H9 (cell line): ENCODE measurements around the gene FCRL6. TPM values are rescaled to one million over a fixed set of nuclear protein-coding genes. Genes with fewer than 3 reads are reported as not detected.
A peak's percentile ranks its signal among the peaks of the same experiment; 100 is the strongest.

Experiments used
- DNase-seq: peaks from one replicate; pipeline ENCODE4 v3.0.0-alpha.2; 2017
- H2AFZ ChIP-seq: one replicate; pipeline ENCODE4 v1.6.1; 2013; ENCODE audit warnings: mild to moderate bottlenecking, low read length, control low read depth, moderate library complexity
- H2AK5ac ChIP-seq: 2 replicates; pipeline ENCODE4 v1.6.1; 2013; ENCODE audit warnings: low read length, control low read depth, mixed read lengths; ENCODE audit not compliant: insufficient read length
- H2BK120ac ChIP-seq: one replicate; pipeline ENCODE4 v1.6.1; 2013; ENCODE audit warnings: low read depth, mild to moderate bottlenecking, low read length, control low read depth, inconsistent platforms; ENCODE audit not compliant: poor library complexity, severe bottlenecking
- H2BK12ac ChIP-seq: 2 replicates; pipeline ENCODE4 v1.6.1; 2013; ENCODE audit warnings: low read length, control low read depth, mixed read lengths, low read depth; ENCODE audit not compliant: insufficient read length
- H2BK15ac ChIP-seq: 2 replicates; pipeline ENCODE4 v1.6.1; 2013; ENCODE audit warnings: low read depth, low read length, control low read depth
- H2BK20ac ChIP-seq: one replicate; pipeline ENCODE4 v1.6.1; 2013; ENCODE audit warnings: low read depth, mild to moderate bottlenecking, low read length, control low read depth, inconsistent platforms; ENCODE audit not compliant: poor library complexity, severe bottlenecking
- H2BK5ac ChIP-seq: 2 replicates; pipeline ENCODE4 v1.6.1; 2013; ENCODE audit warnings: low read length, control low read depth, mixed read lengths; ENCODE audit not compliant: insufficient read length
- H3K14ac ChIP-seq: 2 replicates; pipeline ENCODE4 v1.6.1; 2013; ENCODE audit warnings: low read length, control low read depth; ENCODE audit not compliant: insufficient read depth
- H3K18ac ChIP-seq: 2 replicates; pipeline ENCODE4 v1.6.1; 2013; ENCODE audit warnings: low read depth, mild to moderate bottlenecking, mixed read lengths, low read length, control low read depth; ENCODE audit not compliant: insufficient read length
- H3K23ac ChIP-seq: 2 replicates; pipeline ENCODE4 v1.6.1; 2013; ENCODE audit warnings: low read length, control low read depth, mixed read lengths, low read depth; ENCODE audit not compliant: insufficient read length
- H3K23me2 ChIP-seq: 2 replicates; pipeline ENCODE4 v1.6.1; 2013; ENCODE audit warnings: low read depth, mild to moderate bottlenecking, mixed read lengths, low read length, control low read depth; ENCODE audit not compliant: insufficient read length, poor library complexity, severe bottlenecking
- H3K27ac ChIP-seq: 2 replicates; pipeline ENCODE4 v1.5.1; 2013; ENCODE audit warnings: low read length, control low read depth, mixed read lengths, low read depth; ENCODE audit not compliant: insufficient read length
- H3K27me3 ChIP-seq: 2 replicates; pipeline ENCODE4 v1.6.1; 2013; ENCODE audit warnings: low read length, control low read depth, inconsistent platforms; ENCODE audit not compliant: insufficient read depth
- H3K4ac ChIP-seq: 2 replicates; pipeline ENCODE4 v1.6.1; 2013; ENCODE audit warnings: low read depth, mild to moderate bottlenecking, control low read depth, inconsistent platforms, low read length, moderate library complexity
- H3K4me1 ChIP-seq: 2 replicates; pipeline ENCODE4 v1.6.1; 2013; ENCODE audit warnings: low read length, control low read depth, inconsistent platforms; ENCODE audit not compliant: insufficient read depth
- H3K4me2 ChIP-seq: 2 replicates; pipeline ENCODE4 v1.6.1; 2013; ENCODE audit warnings: low read length, control low read depth, mixed read lengths; ENCODE audit not compliant: insufficient read length, insufficient read depth
- H3K56ac ChIP-seq: 2 replicates; pipeline ENCODE4 v1.6.1; 2013; ENCODE audit warnings: low read depth, mild to moderate bottlenecking, mixed read lengths, low read length, control low read depth; ENCODE audit not compliant: insufficient read length
- H3K79me1 ChIP-seq: 2 replicates; pipeline ENCODE4 v1.6.1; 2013; ENCODE audit warnings: low read depth, mild to moderate bottlenecking, moderate library complexity, low read length, control low read depth, inconsistent platforms; ENCODE audit not compliant: insufficient read depth, poor library complexity, severe bottlenecking
- H3K79me2 ChIP-seq: 2 replicates; pipeline ENCODE4 v1.6.1; 2013; ENCODE audit warnings: low read length, control low read depth, inconsistent platforms; ENCODE audit not compliant: insufficient read depth
- H3K9ac ChIP-seq: 2 replicates; pipeline ENCODE4 v1.6.1; 2013; ENCODE audit warnings: low read length, control low read depth, mixed read lengths; ENCODE audit not compliant: insufficient read length; ENCODE audit errors: extremely low read depth
- H3K9me3 ChIP-seq: one replicate; pipeline ENCODE4 v1.6.1; 2013; ENCODE audit warnings: low read depth, low read length, inconsistent platforms; ENCODE audit not compliant: control insufficient read depth
- H3T11ph ChIP-seq: one replicate; pipeline ENCODE4 v1.6.1; 2013; ENCODE audit warnings: mild to moderate bottlenecking, low read length, control low read depth, inconsistent platforms
- H4K20me1 ChIP-seq: one replicate; pipeline ENCODE4 v1.6.1; 2013; ENCODE audit not compliant: control insufficient read depth, insufficient read length, insufficient read depth
- H4K5ac ChIP-seq: 2 replicates; pipeline ENCODE4 v1.6.1; 2013; ENCODE audit warnings: low read depth, mild to moderate bottlenecking, mixed read lengths, low read length, control low read depth; ENCODE audit not compliant: insufficient read length
- H4K8ac ChIP-seq: replicated peaks from 2 replicates; pipeline ENCODE4 v1.6.1; 2013; ENCODE audit warnings: low read length, control low read depth, mixed read lengths, low read depth; ENCODE audit not compliant: insufficient read length
- H4K91ac ChIP-seq: 2 replicates; pipeline ENCODE4 v1.6.1; 2013; ENCODE audit warnings: low read depth, mild to moderate bottlenecking, moderate library complexity, mixed read lengths, low read length, control low read depth; ENCODE audit not compliant: insufficient read length
- H3K27ac Mint-ChIP-seq, 3 experiments: 2 replicates in 2 of 3; 3 replicates in 1 of 3; pipeline ENCODE4 v1.8.0; 2020 to 2021; ENCODE audit warnings: mixed read lengths in 3 of 3, mild to moderate bottlenecking in 1 of 3, moderate library complexity in 1 of 3
- H3K27me3 Mint-ChIP-seq: 2 replicates; pipeline ENCODE4 v1.8.0; 2021; ENCODE audit warnings: low read depth, mild to moderate bottlenecking, moderate library complexity, mixed read lengths
- H3K36me3 Mint-ChIP-seq, 3 experiments: 2 replicates in 2 of 3; 3 replicates in 1 of 3; pipeline ENCODE4 v1.8.0; 2020 to 2021; ENCODE audit warnings: low read depth in 3 of 3, mixed read lengths in 3 of 3; ENCODE audit not compliant: insufficient read depth in 1 of 3
- H3K4me1 Mint-ChIP-seq, 2 experiments: 2 replicates each; pipeline ENCODE4 v1.8.0; 2020; ENCODE audit warnings: mixed read lengths in 2 of 2
- H3K4me3 Mint-ChIP-seq, 2 experiments: 2 replicates in 1 of 2; 3 replicates in 1 of 2; pipeline ENCODE4 v1.8.0; 2020 to 2021; ENCODE audit warnings: mild to moderate bottlenecking in 2 of 2, mixed read lengths in 2 of 2, moderate library complexity in 1 of 2
- H3K9me3 Mint-ChIP-seq, 2 experiments: 2 replicates in 1 of 2; 3 replicates in 1 of 2; pipeline ENCODE4 v1.8.0; 2020; ENCODE audit warnings: mild to moderate bottlenecking in 2 of 2, mixed read lengths in 2 of 2, moderate library complexity in 1 of 2
- WGBS: extraction: QIAGEN DNeasy Blood & Tissue Kit; methylation state at CpG from one replicate; pipeline ENCODE4 v1.1.7; 2013; ENCODE audit warnings: missing lambda C conversion rate, low lambda C conversion rate, mixed read lengths; ENCODE audit not compliant: insufficient read length; ENCODE audit errors: extremely low coverage; 5-methylcytosine and 5-hydroxymethylcytosine counted together
- total RNA-seq: library from RNA; stranded (reverse); gene quantifications from 2 replicates; pipeline ENCODE4 v1.2.1, GENCODE V29; 2021
- TF ChIP-seq, protein P1 (sequence below): fragments of 200-600 bp; sonication (generic); conservative IDR thresholded peaks from 3 replicates; pipeline ENCODE4 v1.8.0; 2021; ENCODE audit warnings: antibody characterized with exemption, mild to moderate bottlenecking

Gene FCRL6
- total RNA-seq, 1 experiment from 2014 or later: not detected

DNA sequence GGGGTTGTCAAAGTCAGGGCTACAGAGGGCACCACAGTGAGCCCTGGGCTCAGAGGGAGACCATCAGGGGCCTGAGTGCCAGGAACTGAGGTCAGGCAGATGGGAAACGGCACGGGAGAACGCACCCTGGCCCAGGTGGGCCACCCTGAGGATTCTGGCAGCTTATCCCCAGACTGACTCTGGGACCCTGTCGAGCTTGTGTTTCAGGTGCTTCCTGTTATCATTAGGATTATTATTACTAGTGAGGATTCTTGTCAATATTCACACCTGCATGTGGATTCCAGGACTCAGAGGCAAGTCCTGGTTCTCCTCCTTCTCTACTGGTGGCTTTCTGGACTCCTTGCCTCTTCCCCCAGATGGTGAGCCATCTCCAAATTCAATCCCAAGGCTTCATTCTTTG is 45.1 kb downstream of the FCRL6 start:
- Mint-ChIP-seq H3K27ac (no peak overlapping the region), H3K36me3 (no peaks in the 10 kb centered on the region), H3K4me3 (no peak overlapping the region; a peak in 1 of 5 replicates), H3K4me1 (peaks cover 0 to 4% of the 10 kb centered on the region in 2 experiments; a peak in 2 of 4 replicates), H3K27me3 (peaks cover 16% of the 10 kb centered on the region), H3K9me3 (no peaks in the 10 kb centered on the region)
- Histone ChIP-seq H3K56ac (no peak overlapping the region), H2BK20ac (no peak overlapping the region), H3K14ac (peak overlapping the region; percentile 53; the same call in 1 of the 2 replicates), H4K20me1 (no peaks in the 10 kb centered on the region), H2BK5ac (no peak overlapping the region), H3K79me2 (no peaks in the 10 kb centered on the region), H3K23ac (no peak overlapping the region), H2AK5ac (no peak overlapping the region), H3K9me3 (no peaks in the 10 kb centered on the region), H4K5ac (no peak overlapping the region), H2BK15ac (no peak overlapping the region), H3K4me2 (no peak overlapping the region), H3K27me3 (no peaks in the 10 kb centered on the region; the same call in 1 of the 2 replicates), H3T11ph (no peak overlapping the region), H2BK12ac (no peak overlapping the region), H3K27ac (no peak overlapping the region), H4K91ac (no peak overlapping the region), H3K79me1 (no peaks in the 10 kb centered on the region), H2AFZ (no peak overlapping the region), H3K4ac (no peak overlapping the region), H3K4me1 (no peaks in the 10 kb centered on the region), H4K8ac (no peak overlapping the region), H2BK120ac (no peak overlapping the region), H3K23me2 (no peaks in the 10 kb centered on the region), H3K18ac (no peak overlapping the region), H3K9ac (no peak overlapping the region)
- TF ChIP-seq, protein P1, sequence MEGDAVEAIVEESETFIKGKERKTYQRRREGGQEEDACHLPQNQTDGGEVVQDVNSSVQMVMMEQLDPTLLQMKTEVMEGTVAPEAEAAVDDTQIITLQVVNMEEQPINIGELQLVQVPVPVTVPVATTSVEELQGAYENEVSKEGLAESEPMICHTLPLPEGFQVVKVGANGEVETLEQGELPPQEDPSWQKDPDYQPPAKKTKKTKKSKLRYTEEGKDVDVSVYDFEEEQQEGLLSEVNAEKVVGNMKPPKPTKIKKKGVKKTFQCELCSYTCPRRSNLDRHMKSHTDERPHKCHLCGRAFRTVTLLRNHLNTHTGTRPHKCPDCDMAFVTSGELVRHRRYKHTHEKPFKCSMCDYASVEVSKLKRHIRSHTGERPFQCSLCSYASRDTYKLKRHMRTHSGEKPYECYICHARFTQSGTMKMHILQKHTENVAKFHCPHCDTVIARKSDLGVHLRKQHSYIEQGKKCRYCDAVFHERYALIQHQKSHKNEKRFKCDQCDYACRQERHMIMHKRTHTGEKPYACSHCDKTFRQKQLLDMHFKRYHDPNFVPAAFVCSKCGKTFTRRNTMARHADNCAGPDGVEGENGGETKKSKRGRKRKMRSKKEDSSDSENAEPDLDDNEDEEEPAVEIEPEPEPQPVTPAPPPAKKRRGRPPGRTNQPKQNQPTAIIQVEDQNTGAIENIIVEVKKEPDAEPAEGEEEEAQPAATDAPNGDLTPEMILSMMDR: no peak
- DNase-seq: no peak
- WGBS: no CpG with 5 or more reads among the region's 4 CpGs
